Progenitor cell of endocrine pancreas (in vitro differentiated cells): ENCODE data around the gene HSD17B4. TPM values are rescaled to one million over a fixed set of nuclear protein-coding genes. Genes with fewer than 3 reads are reported as not detected.
A peak's percentile ranks its signal among the peaks of the same experiment; 100 is the strongest.
"Not testable (repeated sequence)": the region's sequence is repeated elsewhere in the genome, so short reads cannot be mapped to it uniquely, and the experiment has no call there.

ENCODE experiments used
- DNase-seq: peaks from one replicate; pipeline ENCODE4 v3.0.0; 2021; ENCODE audit warnings: low spot score; ENCODE audit not compliant: unreplicated experiment
- H3K27ac Mint-ChIP-seq: 2 replicates; pipeline ENCODE4 v1.8.0; 2021; ENCODE audit warnings: mild to moderate bottlenecking, moderate library complexity, mixed read lengths
- H3K27me3 Mint-ChIP-seq: 2 replicates; pipeline ENCODE4 v1.8.0; 2021; ENCODE audit warnings: mixed read lengths
- H3K36me3 Mint-ChIP-seq: 2 replicates; pipeline ENCODE4 v1.8.0; 2022; ENCODE audit warnings: mixed read lengths; ENCODE audit not compliant: insufficient read depth
- H3K4me1 Mint-ChIP-seq: 2 replicates; pipeline ENCODE4 v1.8.0; 2021; ENCODE audit warnings: low read depth, mixed read lengths
- H3K4me3 Mint-ChIP-seq: 2 replicates; pipeline ENCODE4 v1.8.0; 2021; ENCODE audit warnings: low read depth, mild to moderate bottlenecking, moderate library complexity, mixed read lengths
- H3K9me3 Mint-ChIP-seq: 2 replicates; pipeline ENCODE4 v1.8.0; 2021; ENCODE audit warnings: low read depth, mixed read lengths
- total RNA-seq: library from RNA; stranded (reverse); gene quantifications from 2 replicates; pipeline ENCODE4 v1.2.1, GENCODE V29; 2021
- TF ChIP-seq, protein P1 (sequence below): fragments of 200-600 bp; sonication (generic); IDR thresholded peaks from one replicate; pipeline ENCODE4 v1.5.0; 2021; ENCODE audit warnings: antibody characterized with exemption, mild to moderate bottlenecking; ENCODE audit not compliant: unreplicated experiment

The HSD17B4 gene
- total RNA-seq, 1 donor from 2014 or later, result 248 TPM

DNA sequence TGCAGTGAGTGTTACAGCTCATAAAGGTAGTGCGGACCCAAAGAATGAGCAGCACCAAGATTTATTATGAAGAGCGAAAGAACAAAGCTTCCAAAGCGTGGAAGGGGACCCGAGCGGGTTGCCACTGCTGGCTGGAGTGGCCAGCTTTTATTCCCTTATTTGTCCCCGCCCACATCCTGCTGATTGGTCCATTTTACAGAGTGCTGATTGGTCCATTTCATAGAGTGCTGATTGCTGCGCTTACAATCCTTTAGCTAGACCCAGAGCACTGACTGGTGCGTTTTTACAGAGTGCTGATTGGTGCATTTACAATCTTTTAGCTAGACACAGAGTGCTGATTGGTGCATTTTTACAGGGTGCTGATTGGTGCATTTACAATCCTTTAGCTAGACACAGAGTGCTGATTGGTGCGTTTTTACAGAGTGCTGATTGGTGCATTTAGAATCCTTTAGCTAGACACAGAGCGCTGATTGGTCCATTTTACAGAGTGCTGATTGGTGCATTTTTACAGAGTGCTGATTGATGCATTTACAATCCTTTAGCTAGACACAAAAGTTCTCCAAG is 19.5 kb upstream of the HSD17B4 start:
- not testable (repeated sequence) for H3K27me3 Mint-ChIP-seq, H3K4me1 Mint-ChIP-seq, H3K36me3 Mint-ChIP-seq, H3K27ac Mint-ChIP-seq, H3K4me3 Mint-ChIP-seq, DNase-seq
- peaks cover 22% of the 10 kb centered on the region for H3K9me3 Mint-ChIP-seq

DNA sequence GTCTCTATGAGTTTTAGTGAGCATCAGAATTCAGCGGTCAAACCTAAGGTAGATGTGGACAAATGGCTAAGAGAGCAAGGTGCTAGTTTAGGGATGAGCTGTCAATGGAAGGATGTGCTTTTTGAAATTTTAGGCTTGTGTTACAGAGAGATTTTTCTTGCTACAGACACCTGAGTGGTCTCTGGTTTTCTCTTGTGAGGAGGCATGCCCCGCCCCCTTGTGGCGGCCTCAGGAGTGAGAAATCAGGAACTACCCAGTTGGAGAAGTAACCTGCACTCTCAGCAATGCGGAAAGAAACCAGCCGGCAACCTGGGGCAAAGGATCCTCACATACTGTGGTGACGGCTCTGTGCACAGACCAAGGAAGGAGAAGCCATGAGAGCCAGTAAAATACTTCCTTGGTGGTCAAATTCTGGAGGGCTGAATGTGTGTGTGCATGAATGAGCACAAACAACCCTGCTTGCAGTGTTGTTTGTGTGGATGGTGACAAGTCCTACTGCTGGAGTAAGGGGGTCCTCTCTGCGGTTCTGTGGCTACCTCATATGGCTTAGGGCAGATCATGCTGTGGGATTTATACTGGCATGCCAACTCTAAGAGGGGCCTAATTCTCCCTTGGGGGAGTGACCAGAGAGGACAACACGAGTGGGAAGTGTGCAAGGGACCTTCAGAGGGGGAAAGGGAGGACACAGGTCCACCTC is 16.7 kb upstream of the HSD17B4 start:
- Mint-ChIP-seq H3K27ac (no peak overlapping the region), H3K4me1 (peaks cover 5% of the 10 kb centered on the region), H3K9me3 (peaks cover 30% of the 10 kb centered on the region), H3K36me3 (peaks cover 3% of the 10 kb centered on the region), H3K4me3 (no peak overlapping the region), H3K27me3 (no peaks in the 10 kb centered on the region)
- no peak for DNase-seq
- TF ChIP-seq, protein P1, sequence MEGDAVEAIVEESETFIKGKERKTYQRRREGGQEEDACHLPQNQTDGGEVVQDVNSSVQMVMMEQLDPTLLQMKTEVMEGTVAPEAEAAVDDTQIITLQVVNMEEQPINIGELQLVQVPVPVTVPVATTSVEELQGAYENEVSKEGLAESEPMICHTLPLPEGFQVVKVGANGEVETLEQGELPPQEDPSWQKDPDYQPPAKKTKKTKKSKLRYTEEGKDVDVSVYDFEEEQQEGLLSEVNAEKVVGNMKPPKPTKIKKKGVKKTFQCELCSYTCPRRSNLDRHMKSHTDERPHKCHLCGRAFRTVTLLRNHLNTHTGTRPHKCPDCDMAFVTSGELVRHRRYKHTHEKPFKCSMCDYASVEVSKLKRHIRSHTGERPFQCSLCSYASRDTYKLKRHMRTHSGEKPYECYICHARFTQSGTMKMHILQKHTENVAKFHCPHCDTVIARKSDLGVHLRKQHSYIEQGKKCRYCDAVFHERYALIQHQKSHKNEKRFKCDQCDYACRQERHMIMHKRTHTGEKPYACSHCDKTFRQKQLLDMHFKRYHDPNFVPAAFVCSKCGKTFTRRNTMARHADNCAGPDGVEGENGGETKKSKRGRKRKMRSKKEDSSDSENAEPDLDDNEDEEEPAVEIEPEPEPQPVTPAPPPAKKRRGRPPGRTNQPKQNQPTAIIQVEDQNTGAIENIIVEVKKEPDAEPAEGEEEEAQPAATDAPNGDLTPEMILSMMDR, result peak; percentile 46

DNA sequence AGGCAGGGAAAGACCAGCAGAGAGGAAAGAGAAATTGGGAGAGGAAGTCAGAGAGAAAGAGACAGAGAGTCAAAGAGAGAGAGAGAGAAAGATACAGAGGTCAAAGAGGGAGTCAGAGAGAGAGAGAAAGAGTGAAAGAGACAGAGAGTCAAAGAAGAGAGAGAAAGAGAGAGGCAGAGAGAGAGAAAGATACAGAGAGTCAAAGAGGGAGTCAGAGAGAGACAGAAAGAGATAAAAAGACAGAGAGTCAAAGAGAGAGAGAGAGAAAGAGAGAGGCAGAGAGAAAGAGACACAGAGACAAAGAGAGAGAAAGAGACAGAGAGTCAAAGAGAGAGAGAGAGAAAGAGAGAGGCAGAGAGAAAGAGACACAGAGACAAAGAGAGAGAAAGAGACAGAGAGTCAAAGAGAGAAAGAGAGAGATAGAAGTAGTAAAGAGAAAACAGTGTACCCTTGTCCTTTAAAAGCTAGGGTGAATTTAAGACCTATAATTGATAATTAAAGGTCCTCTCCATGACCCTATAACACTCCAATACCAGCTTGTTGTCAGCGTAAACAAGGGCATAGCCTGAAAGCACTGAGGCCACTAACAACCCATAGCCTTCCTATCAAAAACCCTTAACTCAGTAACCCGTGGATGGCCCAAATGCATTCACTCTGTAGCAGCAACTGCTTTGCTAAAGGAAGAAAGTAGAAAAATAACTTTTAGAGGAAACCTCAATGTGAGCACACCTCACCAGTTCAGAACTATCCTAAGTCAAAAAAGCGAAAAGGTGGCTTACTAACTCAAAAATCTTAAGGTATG is 14.3 kb upstream of the HSD17B4 start:
- peaks cover 32% of the 10 kb centered on the region for H3K9me3 Mint-ChIP-seq
- DNase-seq, H3K27ac Mint-ChIP-seq, H3K4me1 Mint-ChIP-seq, H3K4me3 Mint-ChIP-seq, H3K36me3 Mint-ChIP-seq, H3K27me3 Mint-ChIP-seq: not testable (repeated sequence)

DNA sequence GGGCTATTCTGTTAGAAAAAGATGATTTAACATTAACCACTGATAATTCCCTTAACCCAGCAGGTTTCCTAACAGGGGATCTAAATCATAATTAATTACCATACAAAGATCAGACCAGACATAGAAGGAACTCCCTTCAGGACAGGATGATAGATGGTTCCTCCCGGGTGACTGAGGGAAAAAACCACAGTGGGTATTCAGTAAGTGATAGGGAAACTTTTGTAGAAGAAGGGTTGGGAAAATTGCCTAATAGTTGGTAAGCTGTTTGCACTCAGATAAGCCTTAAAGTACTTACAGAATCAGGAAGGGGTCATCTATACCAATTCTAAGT is 13.7 kb upstream of the HSD17B4 start:
- not testable (repeated sequence) for H3K36me3 Mint-ChIP-seq, H3K27me3 Mint-ChIP-seq, H3K4me3 Mint-ChIP-seq, H3K27ac Mint-ChIP-seq, H3K4me1 Mint-ChIP-seq, DNase-seq
- H3K9me3 Mint-ChIP-seq, result peaks cover 37% of the 10 kb centered on the region

DNA sequence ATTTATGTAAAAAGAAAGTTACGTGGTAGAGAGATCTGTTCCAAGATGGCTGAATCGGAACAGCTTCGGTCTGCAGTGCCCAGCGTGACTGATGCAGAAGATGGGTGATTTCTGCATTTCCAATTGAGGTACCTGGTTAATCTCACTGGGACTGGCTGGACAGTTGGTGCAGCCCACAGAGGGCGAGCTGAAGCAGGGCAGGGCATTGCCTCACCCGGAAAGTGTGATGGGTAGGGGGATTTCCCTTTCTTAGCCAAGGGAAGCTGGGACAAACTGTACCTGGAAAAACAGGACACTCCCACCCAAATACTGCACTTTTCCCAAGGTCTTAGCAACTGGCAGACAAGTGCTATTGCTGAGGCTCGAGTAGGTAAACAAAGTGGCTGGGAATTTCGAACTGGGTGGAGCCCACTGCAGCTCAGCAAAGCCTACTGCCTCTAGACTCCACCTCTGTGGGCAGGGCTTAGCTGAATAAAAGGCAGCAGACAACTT is 13.1 kb upstream of the HSD17B4 start:
- H3K4me1 Mint-ChIP-seq, result peaks cover 5% of the 10 kb centered on the region
- H3K4me3 Mint-ChIP-seq, result no peak overlapping the region
- DNase-seq, result no peak
- H3K27ac Mint-ChIP-seq, result no peak overlapping the region
- TF ChIP-seq, protein P1, result no peak
- peaks cover 3% of the 10 kb centered on the region for H3K36me3 Mint-ChIP-seq
- no peaks in the 10 kb centered on the region for H3K27me3 Mint-ChIP-seq
- peaks cover 41% of the 10 kb centered on the region for H3K9me3 Mint-ChIP-seq

DNA sequence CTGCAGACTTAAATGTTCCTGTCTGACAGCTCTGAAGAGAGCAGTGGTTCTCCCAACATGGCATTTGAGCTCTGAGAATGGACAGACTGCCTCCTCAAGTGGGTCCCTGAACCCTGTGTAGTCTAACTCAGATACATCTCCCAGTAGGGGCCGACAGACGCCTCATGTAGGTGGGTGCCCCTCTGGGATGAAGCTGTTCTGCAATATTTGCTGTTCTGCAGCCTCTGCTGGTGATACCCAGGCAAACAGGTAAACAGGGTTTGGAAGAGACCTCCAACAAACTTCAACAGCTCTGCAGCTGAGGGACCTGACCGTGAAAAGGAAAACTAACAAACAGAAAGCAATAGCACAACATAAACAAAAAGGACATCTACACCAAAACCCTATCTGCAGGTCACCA is 12.7 kb upstream of the HSD17B4 start:
- not testable (repeated sequence) for H3K27ac Mint-ChIP-seq, H3K27me3 Mint-ChIP-seq, H3K4me1 Mint-ChIP-seq, DNase-seq, H3K4me3 Mint-ChIP-seq, H3K36me3 Mint-ChIP-seq
- peaks cover 42% of the 10 kb centered on the region for H3K9me3 Mint-ChIP-seq

DNA sequence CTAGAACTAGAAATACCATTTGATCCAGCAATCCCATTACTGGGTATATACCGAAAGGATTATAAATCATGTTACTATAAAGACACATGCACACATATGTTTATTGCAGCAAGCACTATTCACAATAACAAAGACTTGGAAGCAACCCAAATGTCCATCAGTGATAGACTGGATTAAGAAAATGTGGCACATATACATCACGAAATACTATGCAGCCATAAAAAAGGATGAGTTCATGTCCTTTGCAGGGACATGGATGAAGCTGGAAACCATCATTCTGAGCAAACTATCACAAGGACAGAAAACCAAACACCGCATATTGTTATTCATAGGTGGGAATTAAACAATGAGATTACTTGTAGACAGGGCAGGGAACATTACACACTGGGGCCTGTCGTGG is 7.7 kb upstream of the HSD17B4 start:
- not testable (repeated sequence) for DNase-seq, H3K4me3 Mint-ChIP-seq, H3K27ac Mint-ChIP-seq, H3K27me3 Mint-ChIP-seq, H3K4me1 Mint-ChIP-seq, H3K36me3 Mint-ChIP-seq
- H3K9me3 Mint-ChIP-seq, result peaks cover 30% of the 10 kb centered on the region
